ENCODE measurements around the gene ZNF316.

GRCh38 chr7:6691609-6692106, 54.5 kb downstream of the ZNF316 start:
- TF ChIP-seq CTCF (IDR thresholded peaks at IDR 0.05) (no peak), POLR2A (IDR thresholded peaks at IDR 0.05) (no peak)

Data from thyroid gland (tissue), 4 donors.